Dedifferentiated amniotic fluid mesenchymal stem cell (primary cell): ENCODE results near the gene NXPH2.

ENCODE experiments used
- DNase-seq: peaks from one replicate; pipeline ENCODE4 v3.0.0-alpha.2; 2016; ENCODE audit errors: extremely low spot score

The NXPH2 gene

GRCh38 chr2:138637061-138637460 is 143.1 kb downstream of the NXPH2 start:
- no peak for DNase-seq

- no peak for DNase-seq
Measured at GRCh38 chr2:138633049-138633448, 147.1 kb downstream of the NXPH2 start.

DNA sequence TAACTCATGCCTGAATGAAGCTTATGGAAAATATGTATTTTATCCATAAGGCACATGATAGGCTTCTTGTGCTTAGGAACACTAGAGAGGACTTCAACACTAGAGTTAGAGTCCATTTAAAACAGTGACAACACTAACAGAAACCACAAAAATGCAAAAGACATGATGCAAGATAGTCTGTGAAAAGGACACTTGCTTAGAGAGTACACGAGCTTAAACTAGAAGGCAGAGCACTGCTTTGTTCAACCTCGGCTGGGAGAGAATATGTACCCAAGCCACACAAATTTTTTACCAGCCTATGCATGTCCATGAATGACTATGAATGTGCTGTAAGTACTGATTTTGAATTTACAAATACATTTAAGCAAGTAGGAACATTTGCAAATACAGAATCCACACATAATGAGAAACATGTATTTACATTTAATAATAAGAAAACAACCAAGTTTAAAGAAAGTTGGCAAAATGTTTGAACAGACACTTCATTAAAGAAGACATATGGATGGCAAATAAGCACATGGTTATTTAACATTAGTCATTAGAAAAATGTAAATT is 148.0 kb downstream of the NXPH2 start:
- DNase-seq: peak; percentile 86

DNA sequence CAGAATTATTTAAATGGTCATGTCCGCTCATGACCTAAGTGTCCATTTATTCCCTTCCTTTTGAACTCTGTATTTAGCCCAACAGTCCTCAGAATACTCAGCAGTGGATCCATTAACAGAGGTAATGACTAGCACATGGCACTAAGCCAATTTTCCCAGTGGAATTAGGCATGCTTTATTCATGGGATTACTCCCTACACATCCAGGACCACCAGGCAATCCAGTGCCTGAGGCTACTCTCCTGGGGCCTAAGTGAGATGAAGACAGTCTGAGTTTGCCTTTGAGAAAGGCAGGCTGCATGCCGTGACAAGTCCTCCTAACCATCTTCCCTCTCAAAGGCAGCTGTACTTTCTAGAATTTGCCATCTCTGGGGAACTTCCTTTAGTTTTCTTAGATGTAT is 150.0 kb downstream of the NXPH2 start:
- DNase-seq: no peak

DNA sequence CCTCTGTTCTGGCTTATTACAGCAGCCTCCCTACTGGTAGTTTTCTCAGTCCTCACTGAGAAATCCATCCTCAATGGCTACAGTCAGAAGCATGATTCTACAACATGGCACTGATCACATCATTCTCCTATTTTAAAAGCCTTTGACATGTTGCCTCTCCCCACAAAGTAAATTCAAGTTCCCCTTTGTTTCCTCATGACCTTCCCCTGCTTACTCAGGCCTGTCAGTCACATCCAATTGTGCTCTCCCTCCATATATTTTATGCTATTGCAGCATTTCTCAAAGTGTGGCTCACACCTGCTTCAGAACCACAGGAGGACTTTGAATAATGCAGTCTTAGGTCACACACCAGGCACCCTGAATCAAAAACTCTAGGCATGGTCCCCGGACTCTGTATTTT is 154.0 kb downstream of the NXPH2 start:
- no peak for DNase-seq

- DNase-seq: no peak
Measured at GRCh38 chr2:138622613-138623012, 157.6 kb downstream of the NXPH2 start.

DNA sequence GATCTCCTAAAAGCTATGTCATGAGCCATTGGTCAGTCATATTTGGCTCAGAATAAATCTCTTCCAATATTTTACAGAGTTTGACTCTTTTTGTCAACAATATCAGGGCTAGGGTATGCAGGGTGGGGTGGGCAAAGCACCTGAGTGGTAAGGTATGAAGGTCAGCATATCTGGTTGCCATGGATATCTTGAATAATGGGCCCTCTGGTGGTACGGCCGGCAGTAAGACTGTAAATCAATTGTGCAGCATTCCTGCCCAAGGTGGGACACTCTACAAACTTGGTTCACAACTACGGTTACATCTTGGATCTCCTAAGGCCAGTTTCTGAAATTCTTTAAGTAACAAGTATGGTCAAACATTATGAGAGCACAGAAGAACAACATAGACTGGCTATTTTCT is 159.1 kb downstream of the NXPH2 start:
- DNase-seq: no peak

- no peak for DNase-seq
Measured at GRCh38 chr2:138620431-138620830, 159.8 kb downstream of the NXPH2 start.
